Psoas muscle (tissue), 8 donors: ENCODE data around the gene ETFA. TPM values are rescaled to one million over a fixed set of nuclear protein-coding genes. Genes with fewer than 3 reads are reported as not detected.
A peak's percentile ranks its signal among the peaks of the same experiment; 100 is the strongest.

ENCODE experiments used
- ATAC-seq, 4 donors: fragments of 200-7000 bp; cut with Tn5 transposase; one replicate each; pipeline ENCODE4 v1.9.1; 2020; ENCODE audit warnings: moderate library complexity in 3 of 4, mild to moderate bottlenecking in 2 of 4
- DNase-seq, 2 donors: peaks; one replicate each; pipeline ENCODE4 v3.0.0-alpha.2; 2020
- H3K27ac ChIP-seq: fragments of 200-600 bp; one replicate; pipeline ENCODE4 v1.8.0; 2022
- H3K27me3 ChIP-seq, 3 donors: fragments of 200-600 bp in 1 of 3; one replicate each; pipeline versions ENCODE4 v1.6.1 to v1.8.0; 2013 to 2022; ENCODE audit warnings: low read length in 2 of 3, mild to moderate bottlenecking in 2 of 3, moderate library complexity in 1 of 3; ENCODE audit not compliant: insufficient read depth in 3 of 3
- H3K36me3 ChIP-seq, 2 donors: fragments of 200-600 bp in 1 of 2; one replicate each; pipeline versions ENCODE4 v1.6.1 to v1.8.0; 2013 to 2022; ENCODE audit warnings: low read depth in 1 of 2, mild to moderate bottlenecking in 1 of 2, moderate library complexity in 1 of 2; ENCODE audit not compliant: insufficient read depth in 1 of 2
- H3K4me1 ChIP-seq: fragments of 200-600 bp; one replicate; pipeline ENCODE4 v1.8.0; 2022
- H3K4me3 ChIP-seq: fragments of 200-600 bp; one replicate; pipeline ENCODE4 v1.8.0; 2022; ENCODE audit warnings: mild to moderate bottlenecking
- H3K9me3 ChIP-seq: fragments of 200-600 bp; one replicate; pipeline ENCODE4 v1.8.0; 2022
- WGBS, 3 donors: extraction: QIAGEN DNeasy Blood & Tissue Kit; methylation state at CpG; one replicate each; pipeline versions ENCODE4 v1.1.6 to v1.1.7; 2013; 5-methylcytosine and 5-hydroxymethylcytosine counted together
- intact Hi-C, 2 donors: fragments of 100-400 bp; cut with DNase I; formaldehyde crosslinking; loops; one replicate each; pipeline versions ENCODE4 v1.11.0 to v1.14.2; 2022
- polyA plus RNA-seq, 3 donors: library from polyadenylated mRNA; stranded (reverse); fragments of 200-250 nt; gene quantifications; one replicate each; pipeline ENCODE4 v1.2.3, GENCODE V29; 2013
- total RNA-seq, 4 donors: library from RNA; stranded (reverse); fragmentation: NEBNext Ultra II Directional in 2 of 4; extraction: Animal tissue kit (Norgen Biotek cat#: 25700) in 2 of 4; gene quantifications; one replicate each; pipeline versions ENCODE4 v1.2.1 to v1.2.4, GENCODE V29; 2021 to 2023
- TF ChIP-seq, protein P1 (sequence below): fragments of 200-600 bp; IDR thresholded peaks from one replicate; pipeline ENCODE4 v1.8.0; 2022; ENCODE audit warnings: antibody characterized with exemption
- donor health status: healthy with polysubstance abuse.
- donor health status: DM: no; HTN: no; CAD: no; lungs with moderate emphysema.
- donor health status: Bipolar disorder and iron deficiency.
- donor health status: healthy.
- donor health status: DM: yes; HTN: yes; CAD: no.
- donor health status: DM: no; HTN: no; CAD: no.
- donor health status: DM: no; HTN: no; CAD: no.
- donor health status: DM: yes; HTN: yes; CAD: no.

Gene ETFA
- total and polyA plus RNA-seq, 7 donors = 257 to 368 (median 276) TPM

DNA sequence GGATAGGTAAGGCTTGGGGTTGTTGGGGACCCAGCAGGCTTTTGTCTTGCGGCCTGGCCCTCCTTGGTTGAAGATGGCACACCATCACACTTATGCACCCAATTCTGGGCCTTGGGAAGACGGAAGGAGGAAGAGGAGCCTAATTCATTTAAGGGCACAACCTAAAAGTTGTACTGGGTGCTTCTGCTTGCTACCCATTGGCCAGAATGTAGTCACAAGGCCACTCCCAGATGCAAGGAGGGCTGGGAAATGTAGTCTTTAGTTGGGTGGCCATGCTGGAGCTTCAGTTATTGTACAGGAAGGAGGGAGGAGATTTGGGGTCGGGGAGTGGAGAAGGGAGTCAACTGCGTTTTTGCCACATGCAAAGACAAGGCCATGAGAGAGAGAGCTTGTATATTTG, 142.3 kb downstream of the ETFA start:
- Histone ChIP-seq H3K36me3 (no peaks in the 10 kb centered on the region), H3K9me3 (no peaks in the 10 kb centered on the region), H3K27ac (no peak overlapping the region), H3K4me1 (peaks cover 5% of the 10 kb centered on the region), H3K4me3 (no peak overlapping the region), H3K27me3 (no peaks in the 10 kb centered on the region)
- intact Hi-C loops = no loop called here
- TF ChIP-seq, protein P1, sequence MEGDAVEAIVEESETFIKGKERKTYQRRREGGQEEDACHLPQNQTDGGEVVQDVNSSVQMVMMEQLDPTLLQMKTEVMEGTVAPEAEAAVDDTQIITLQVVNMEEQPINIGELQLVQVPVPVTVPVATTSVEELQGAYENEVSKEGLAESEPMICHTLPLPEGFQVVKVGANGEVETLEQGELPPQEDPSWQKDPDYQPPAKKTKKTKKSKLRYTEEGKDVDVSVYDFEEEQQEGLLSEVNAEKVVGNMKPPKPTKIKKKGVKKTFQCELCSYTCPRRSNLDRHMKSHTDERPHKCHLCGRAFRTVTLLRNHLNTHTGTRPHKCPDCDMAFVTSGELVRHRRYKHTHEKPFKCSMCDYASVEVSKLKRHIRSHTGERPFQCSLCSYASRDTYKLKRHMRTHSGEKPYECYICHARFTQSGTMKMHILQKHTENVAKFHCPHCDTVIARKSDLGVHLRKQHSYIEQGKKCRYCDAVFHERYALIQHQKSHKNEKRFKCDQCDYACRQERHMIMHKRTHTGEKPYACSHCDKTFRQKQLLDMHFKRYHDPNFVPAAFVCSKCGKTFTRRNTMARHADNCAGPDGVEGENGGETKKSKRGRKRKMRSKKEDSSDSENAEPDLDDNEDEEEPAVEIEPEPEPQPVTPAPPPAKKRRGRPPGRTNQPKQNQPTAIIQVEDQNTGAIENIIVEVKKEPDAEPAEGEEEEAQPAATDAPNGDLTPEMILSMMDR = no peak
- ATAC-seq (peak in 3 of 4 donors; percentile 47 to 56 (median 53)), DNase-seq (no peak)
- 82 to 91% (median 85%) methylated on average over 4 of the region's 4 CpGs for WGBS, 3 donors

DNA sequence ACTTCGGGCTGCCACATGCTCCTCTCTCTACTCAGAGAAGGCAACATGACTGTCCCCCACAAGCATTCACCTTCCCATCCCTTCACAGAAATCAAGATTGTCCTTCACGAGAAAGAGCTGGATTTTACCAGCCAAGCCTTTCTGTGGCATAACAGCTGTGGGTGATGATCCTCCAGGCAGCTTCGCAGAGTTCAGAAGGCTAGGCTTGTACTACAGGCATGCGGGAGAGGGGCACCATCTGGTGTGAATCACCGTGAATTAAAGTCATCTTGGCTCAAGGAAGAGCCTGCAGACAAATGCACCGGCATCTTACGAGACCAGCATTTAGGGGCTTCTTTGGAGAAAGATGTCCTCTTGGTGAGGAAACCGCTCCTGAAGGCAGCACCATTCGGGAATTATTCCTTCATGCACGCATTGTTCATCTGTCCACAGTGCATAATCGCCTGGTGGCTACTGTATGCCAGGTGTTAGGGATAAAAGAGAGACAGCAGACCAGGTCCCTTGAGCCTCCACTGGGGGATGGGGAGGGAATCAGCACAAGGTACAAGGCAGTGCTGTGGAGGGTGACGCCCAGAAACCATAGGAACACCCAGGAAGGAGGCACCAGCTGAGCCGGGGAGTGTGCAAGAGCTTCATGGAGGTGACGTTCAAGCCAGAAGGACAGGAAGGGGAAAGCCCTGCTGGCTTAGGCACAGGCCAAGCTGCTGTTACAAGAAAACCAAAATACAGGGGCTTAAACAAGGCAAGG, 142.9 kb downstream of the ETFA start:
- Histone ChIP-seq H3K27ac (no peak overlapping the region), H3K36me3 (no peaks in the 10 kb centered on the region), H3K4me1 (peaks cover 10% of the 10 kb centered on the region), H3K4me3 (no peak overlapping the region), H3K9me3 (no peaks in the 10 kb centered on the region), H3K27me3 (no peaks in the 10 kb centered on the region)
- ATAC-seq (no peak), DNase-seq (peak in 1 of 2 donors; percentile 23)
- 75 to 85% (median 76%) methylated on average over 14 of the region's 14 CpGs for WGBS, 3 donors
- intact Hi-C loops = no loop called here
- TF ChIP-seq, protein P1 = no peak

DNA sequence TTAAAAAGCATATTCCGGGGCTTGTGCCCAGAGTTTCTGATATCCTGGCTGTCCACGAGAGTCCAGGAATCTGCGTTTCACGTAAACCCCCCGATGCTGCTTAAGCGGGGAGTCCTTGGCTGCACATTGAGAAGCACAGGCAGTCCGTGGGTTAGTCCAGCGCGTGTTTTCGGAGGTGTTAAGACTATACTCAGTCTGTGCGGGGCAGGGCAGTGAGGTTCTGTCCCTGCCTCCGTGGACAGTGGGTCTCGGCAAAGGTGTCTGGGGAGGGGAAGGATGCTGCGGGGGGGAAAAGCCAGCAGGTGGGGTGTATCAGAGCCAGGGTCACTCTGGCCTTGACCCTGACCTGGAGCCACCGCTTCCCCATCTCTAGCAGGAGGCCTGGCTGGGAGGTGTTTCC, 145.3 kb downstream of the ETFA start:
- TF ChIP-seq, protein P1 = no peak
- peaks cover 22% of the 10 kb centered on the region for H3K4me1 ChIP-seq
- no peak overlapping the region for H3K27ac ChIP-seq
- no peaks in the 10 kb centered on the region for H3K9me3 ChIP-seq
- H3K4me3 ChIP-seq = no peak overlapping the region
- WGBS, 3 donors = 95 to 97% (median 96%) methylated on average over 15 of the region's 15 CpGs
- intact Hi-C loops = no loop called here
- no peaks in the 10 kb centered on the region for H3K36me3 ChIP-seq
- H3K27me3 ChIP-seq = no peaks in the 10 kb centered on the region
- ATAC-seq (no peak), DNase-seq (peak in 1 of 2 donors; percentile 40)

Other genes starting within 250 kb of the ETFA start
- gene ISL2, start 25.3 kb upstream of the ETFA start, total RNA-seq = not detected
- not detected for gene ISL2, start 25.3 kb upstream of the ETFA start, polyA plus RNA-seq